ENCODE data around the gene EP400.

Gene EP400

DNA sequence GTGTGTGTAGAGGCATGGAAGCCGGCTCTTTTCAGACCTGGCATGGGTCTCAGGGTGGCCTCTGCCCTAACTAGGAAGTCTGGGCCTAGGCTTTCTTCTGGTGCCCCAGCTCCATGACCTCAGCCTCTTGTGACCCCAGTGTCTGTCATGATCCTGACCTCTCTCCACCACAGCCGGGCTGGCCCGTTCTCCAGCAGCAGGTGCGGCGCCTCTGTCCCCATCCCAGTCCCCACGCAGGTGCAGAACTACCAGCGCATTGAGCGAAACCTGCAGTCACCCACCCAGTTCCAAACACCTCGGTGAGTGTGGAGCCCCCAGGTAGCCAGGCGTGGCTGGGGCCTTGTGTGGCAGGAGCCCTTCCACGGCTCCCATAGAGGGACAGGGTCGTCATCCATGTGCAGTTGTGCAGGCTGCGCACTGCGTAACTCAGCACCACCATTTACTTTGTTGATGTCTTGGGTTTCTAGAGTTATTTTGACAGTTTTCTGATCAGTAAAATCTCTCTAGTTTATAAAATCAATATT lies 35.5 kb upstream of the EP400 start:
- H3K36me3 ChIP-seq (ENCODE audit: control insufficient read depth in 1 of 2, insufficient read depth in 2 of 2, low read length in 2 of 2): peaks cover 18 to 86% of the 10 kb centered on the region in 2 donors
- H3K27ac ChIP-seq (ENCODE audit: low read length): no peak overlapping the region
- no peaks in the 10 kb centered on the region for H3K9me3 ChIP-seq (ENCODE audit: control insufficient read depth in 1 of 2, low read length in 2 of 2)
- H3K4me1 ChIP-seq (ENCODE audit: control insufficient read depth in 1 of 2, insufficient read depth in 2 of 2, low read length in 2 of 2): peaks cover 0 to 15% of the 10 kb centered on the region in 2 donors
- no peaks in the 10 kb centered on the region for H3K27me3 ChIP-seq (ENCODE audit: low read depth, low read length)
- no peak overlapping the region for H3K4me3 ChIP-seq (ENCODE audit: low read depth in 1 of 2, low read length in 2 of 2)

DNA sequence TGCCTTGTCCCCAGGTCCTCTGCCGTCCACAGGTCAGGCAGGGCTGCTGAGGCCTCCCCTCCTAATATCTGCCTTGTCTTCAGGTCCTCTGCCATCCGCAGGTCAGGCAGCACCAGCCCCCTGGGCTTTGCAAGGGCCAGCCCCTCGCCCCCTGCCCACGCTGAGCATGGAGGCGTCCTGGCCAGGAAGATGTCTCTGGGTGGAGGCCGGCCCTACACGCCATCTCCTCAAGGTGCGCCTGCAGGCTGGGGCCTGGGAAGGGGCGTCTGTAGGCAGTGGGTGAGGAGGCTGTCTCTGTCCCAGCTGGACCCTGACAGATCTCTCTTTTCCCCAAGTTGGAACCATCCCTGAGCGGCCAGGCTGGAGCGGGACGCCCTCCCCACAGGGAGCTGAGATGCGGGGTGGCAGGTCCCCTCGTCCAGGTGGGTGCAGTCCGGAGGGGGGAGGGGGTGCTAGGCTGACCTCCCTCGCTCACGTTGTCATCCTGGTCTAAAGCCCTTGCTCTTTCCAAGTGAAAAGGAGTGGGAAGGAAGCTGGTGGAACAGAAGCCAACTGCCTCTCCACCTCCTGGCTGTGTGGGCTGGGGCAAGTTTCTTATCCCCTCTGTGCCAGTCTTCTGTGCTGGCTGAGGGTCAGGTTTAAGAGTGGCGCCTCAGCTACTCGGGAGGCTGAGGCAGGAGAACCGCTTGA lies 34.6 kb upstream of the EP400 start:
- H3K27me3 ChIP-seq (ENCODE audit: low read depth, low read length): no peaks in the 10 kb centered on the region
- H3K27ac ChIP-seq (ENCODE audit: low read length): no peak overlapping the region
- H3K4me3 ChIP-seq (ENCODE audit: low read depth in 1 of 2, low read length in 2 of 2): no peak overlapping the region
- no peaks in the 10 kb centered on the region for H3K9me3 ChIP-seq (ENCODE audit: control insufficient read depth in 1 of 2, low read length in 2 of 2)
- peaks cover 18 to 86% of the 10 kb centered on the region in 2 donors for H3K36me3 ChIP-seq (ENCODE audit: control insufficient read depth in 1 of 2, insufficient read depth in 2 of 2, low read length in 2 of 2)
- H3K4me1 ChIP-seq (ENCODE audit: control insufficient read depth in 1 of 2, insufficient read depth in 2 of 2, low read length in 2 of 2): peaks cover 0 to 15% of the 10 kb centered on the region in 2 donors

- Histone ChIP-seq H3K27ac (ENCODE audit: low read length) (no peak overlapping the region), H3K4me3 (ENCODE audit: low read depth in 1 of 2, low read length in 2 of 2) (no peak overlapping the region), H3K4me1 (ENCODE audit: control insufficient read depth in 1 of 2, insufficient read depth in 2 of 2, low read length in 2 of 2) (peaks cover 0 to 15% of the 10 kb centered on the region in 2 donors), H3K27me3 (ENCODE audit: low read depth, low read length) (no peaks in the 10 kb centered on the region), H3K36me3 (ENCODE audit: control insufficient read depth in 1 of 2, insufficient read depth in 2 of 2, low read length in 2 of 2) (peaks cover 18 to 86% of the 10 kb centered on the region in 2 donors), H3K9me3 (ENCODE audit: control insufficient read depth in 1 of 2, low read length in 2 of 2) (no peaks in the 10 kb centered on the region)
These were observed 33.9 kb upstream of the EP400 start for GRCh38 chr12:131915823-131916222.

GRCh38 chr12:131916306-131917138 lies 33.2 kb upstream of the EP400 start:
- no peak overlapping the region for H3K27ac ChIP-seq (ENCODE audit: low read length)
- no peaks in the 10 kb centered on the region for H3K27me3 ChIP-seq (ENCODE audit: low read depth, low read length)

DNA sequence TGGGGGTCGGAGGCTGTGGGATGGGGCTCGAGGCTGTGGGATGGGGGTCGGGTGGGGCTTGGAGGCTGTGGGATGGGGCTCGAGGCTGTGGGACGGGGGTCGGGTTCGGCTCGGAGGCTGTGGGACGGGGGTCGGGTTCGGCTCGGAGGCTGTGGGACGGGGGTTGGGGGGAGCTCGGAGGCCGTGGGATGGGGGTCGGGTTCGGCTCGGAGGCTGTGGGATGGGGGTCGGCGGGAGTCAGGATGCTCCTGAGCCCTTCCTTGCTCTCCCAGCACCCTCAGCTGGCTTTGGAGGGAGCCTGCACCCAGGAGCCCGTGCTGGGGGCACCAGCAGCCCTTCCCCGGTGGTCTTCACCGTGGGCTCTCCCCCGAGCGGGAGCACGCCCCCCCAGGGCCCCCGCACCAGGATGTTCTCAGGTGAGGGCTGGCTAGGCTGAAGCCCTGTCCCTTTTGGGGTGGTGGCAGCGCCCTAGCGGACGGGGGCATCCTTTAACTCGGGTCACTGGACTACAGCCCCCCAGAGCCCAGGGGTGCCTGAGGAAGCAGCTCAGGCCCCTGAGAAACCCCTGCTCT lies 32.5 kb upstream of the EP400 start:
- H3K36me3 ChIP-seq (ENCODE audit: control insufficient read depth in 1 of 2, insufficient read depth in 2 of 2, low read length in 2 of 2): peaks cover 11 to 85% of the 10 kb centered on the region in 2 donors
- peaks cover 0 to 9% of the 10 kb centered on the region in 2 donors for H3K4me1 ChIP-seq (ENCODE audit: control insufficient read depth in 1 of 2, insufficient read depth in 2 of 2, low read length in 2 of 2)
- no peak overlapping the region for H3K4me3 ChIP-seq (ENCODE audit: low read depth in 1 of 2, low read length in 2 of 2)
- H3K27me3 ChIP-seq (ENCODE audit: low read depth, low read length): no peaks in the 10 kb centered on the region
- H3K27ac ChIP-seq (ENCODE audit: low read length): no peak overlapping the region
- no peaks in the 10 kb centered on the region for H3K9me3 ChIP-seq (ENCODE audit: control insufficient read depth in 1 of 2, low read length in 2 of 2)

More at GRCh38 chr12:131916306-131917138, 33.2 kb upstream of the EP400 start:
- Histone ChIP-seq H3K36me3 (ENCODE audit: control insufficient read depth in 1 of 2, insufficient read depth in 2 of 2, low read length in 2 of 2) (peaks cover 18 to 86% of the 10 kb centered on the region in 2 donors), H3K9me3 (ENCODE audit: control insufficient read depth in 1 of 2, low read length in 2 of 2) (no peaks in the 10 kb centered on the region), H3K4me3 (ENCODE audit: low read depth in 1 of 2, low read length in 2 of 2) (no peak overlapping the region), H3K4me1 (ENCODE audit: control insufficient read depth in 1 of 2, insufficient read depth in 2 of 2, low read length in 2 of 2) (peaks cover 0 to 15% of the 10 kb centered on the region in 2 donors)

DNA sequence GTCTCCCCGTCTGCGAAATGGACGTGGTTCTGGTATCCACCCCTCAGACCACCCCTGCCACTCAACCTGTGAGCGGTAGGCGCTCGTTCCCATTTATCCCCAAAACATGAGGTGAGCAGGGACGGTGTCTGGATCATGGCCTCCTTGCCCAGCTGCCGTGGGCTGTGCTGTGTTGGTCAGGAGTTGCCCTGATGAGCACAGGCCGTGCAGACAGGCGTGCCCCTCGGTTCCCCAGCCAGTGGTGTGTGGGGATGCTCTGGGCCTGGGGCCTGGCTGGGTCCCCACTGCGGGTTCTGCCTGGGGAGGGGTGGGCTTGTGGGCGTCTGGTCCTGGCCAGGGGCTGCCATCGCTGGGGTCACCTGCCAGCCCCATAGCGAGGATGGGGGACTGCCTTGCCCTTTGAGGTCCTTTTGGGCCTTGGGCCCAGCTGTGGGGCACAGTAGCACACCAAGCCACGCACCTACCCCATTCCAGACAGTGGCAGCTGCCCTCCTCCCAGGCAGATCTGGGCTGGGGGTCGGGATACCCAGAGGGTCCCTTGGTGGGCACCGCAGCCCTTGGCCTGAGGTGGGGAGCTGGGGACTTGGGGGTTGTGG lies 31.9 kb upstream of the EP400 start:
- Histone ChIP-seq H3K9me3 (ENCODE audit: control insufficient read depth in 1 of 2, low read length in 2 of 2) (no peaks in the 10 kb centered on the region), H3K27ac (ENCODE audit: low read length) (no peak overlapping the region), H3K27me3 (ENCODE audit: low read depth, low read length) (no peaks in the 10 kb centered on the region), H3K4me3 (ENCODE audit: low read depth in 1 of 2, low read length in 2 of 2) (no peak overlapping the region), H3K4me1 (ENCODE audit: control insufficient read depth in 1 of 2, insufficient read depth in 2 of 2, low read length in 2 of 2) (peaks cover 0 to 3% of the 10 kb centered on the region in 2 donors), H3K36me3 (ENCODE audit: control insufficient read depth in 1 of 2, insufficient read depth in 2 of 2, low read length in 2 of 2) (peaks cover 10 to 83% of the 10 kb centered on the region in 2 donors)

DNA sequence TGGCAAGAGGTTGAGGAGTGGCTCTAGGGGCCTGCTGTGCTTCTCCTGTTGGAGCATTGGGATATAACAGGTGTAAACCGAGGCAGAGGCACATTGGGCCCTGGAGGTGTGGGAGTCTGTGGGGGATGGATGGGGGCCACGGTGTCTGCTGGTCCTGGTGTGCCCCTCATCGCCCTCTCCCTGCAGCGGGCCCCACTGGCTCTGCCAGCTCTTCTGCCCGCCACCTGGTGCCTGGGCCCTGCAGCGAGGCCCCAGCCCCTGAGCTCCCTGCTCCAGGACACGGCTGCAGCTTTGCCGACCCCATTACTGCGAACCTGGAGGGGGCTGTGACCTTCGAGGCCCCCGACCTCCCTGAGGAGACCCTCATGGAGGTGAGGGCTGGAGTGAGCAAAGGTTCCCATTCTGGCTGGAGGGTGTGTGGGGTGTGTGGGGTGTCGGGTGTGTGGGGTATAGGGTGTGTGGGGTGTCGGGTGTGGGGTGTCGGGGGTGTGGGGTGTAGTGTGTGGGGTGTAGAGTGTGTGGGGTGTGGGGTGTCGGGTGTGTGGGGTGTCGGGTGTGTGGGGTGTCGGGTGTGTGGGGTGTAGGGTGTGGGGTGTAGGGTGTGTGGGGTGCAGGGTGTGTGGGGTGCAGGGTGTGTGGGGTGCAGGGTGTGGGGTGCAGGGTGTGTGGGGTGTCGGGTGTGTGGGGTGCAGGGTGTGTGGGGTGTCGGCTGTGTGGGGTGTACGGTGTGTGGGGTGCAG lies 31.3 kb upstream of the EP400 start:
- Histone ChIP-seq H3K4me1 (ENCODE audit: control insufficient read depth in 1 of 2, insufficient read depth in 2 of 2, low read length in 2 of 2) (no peaks in the 10 kb centered on the region), H3K9me3 (ENCODE audit: control insufficient read depth in 1 of 2, low read length in 2 of 2) (no peaks in the 10 kb centered on the region), H3K4me3 (ENCODE audit: low read depth in 1 of 2, low read length in 2 of 2) (no peak overlapping the region), H3K36me3 (ENCODE audit: control insufficient read depth in 1 of 2, insufficient read depth in 2 of 2, low read length in 2 of 2) (peaks cover 10 to 82% of the 10 kb centered on the region in 2 donors), H3K27ac (ENCODE audit: low read length) (no peak overlapping the region), H3K27me3 (ENCODE audit: low read depth, low read length) (no peaks in the 10 kb centered on the region)

DNA sequence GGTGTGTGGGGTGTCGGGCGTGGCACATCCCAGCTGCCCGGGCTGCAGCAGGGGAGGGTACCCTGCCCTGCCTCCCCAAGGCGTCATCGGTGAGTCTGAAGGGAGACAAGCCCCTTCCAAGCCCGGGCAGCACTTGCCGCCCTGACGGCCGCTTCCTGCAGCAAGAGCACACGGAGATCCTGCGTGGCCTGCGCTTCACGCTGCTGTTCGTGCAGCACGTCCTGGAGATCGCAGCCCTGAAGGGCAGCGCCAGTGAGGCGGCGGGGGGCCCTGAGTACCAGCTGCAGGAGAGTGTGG lies 30.7 kb upstream of the EP400 start:
- H3K36me3 ChIP-seq (ENCODE audit: control insufficient read depth in 1 of 2, insufficient read depth in 2 of 2, low read length in 2 of 2): peaks cover 10 to 76% of the 10 kb centered on the region in 2 donors
- no peaks in the 10 kb centered on the region for H3K9me3 ChIP-seq (ENCODE audit: control insufficient read depth in 1 of 2, low read length in 2 of 2)
- H3K27ac ChIP-seq (ENCODE audit: low read length): no peak overlapping the region
- H3K4me3 ChIP-seq (ENCODE audit: low read depth in 1 of 2, low read length in 2 of 2): no peak overlapping the region
- H3K27me3 ChIP-seq (ENCODE audit: low read depth, low read length): no peaks in the 10 kb centered on the region
- no peaks in the 10 kb centered on the region for H3K4me1 ChIP-seq (ENCODE audit: control insufficient read depth in 1 of 2, insufficient read depth in 2 of 2, low read length in 2 of 2)

DNA sequence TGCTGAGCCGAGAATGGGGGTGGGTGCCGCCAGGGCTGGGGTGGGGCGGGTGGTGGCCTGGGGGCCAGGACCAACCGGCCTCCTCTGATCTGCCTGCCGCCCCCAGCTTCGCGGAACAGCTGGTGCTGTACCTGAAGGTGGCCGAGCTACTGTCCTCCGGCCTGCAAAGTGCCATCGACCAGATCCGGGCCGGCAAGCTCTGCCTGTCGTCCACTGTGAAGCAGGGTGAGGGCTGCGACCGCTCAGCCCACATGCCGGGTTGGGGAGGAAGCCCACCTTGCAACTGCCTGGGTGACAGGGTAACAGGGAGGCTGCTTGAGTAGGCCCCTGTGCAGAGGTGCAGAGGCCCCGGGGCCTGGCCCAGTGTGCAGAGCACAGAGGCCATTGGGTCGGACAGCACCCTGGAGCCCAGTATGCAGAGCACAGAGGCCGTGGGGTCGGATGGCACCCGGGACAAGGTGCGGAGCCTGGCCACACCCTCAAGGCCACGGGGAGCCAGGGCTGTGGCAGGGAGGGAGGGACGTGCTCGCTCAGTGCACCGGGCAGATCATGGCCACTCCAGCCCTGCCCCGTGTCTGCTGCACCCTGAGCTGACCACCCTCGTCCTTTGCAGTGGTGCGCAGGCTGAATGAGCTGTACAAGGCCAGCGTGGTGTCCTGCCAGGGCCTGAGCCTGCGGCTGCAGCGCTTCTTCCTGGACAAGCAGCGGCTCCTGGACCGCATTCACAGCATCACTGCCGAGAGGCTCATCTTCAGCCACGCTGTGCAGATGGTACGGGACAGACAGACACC lies 30.2 kb upstream of the EP400 start:
- H3K9me3 ChIP-seq (ENCODE audit: control insufficient read depth in 1 of 2, low read length in 2 of 2): no peaks in the 10 kb centered on the region
- no peaks in the 10 kb centered on the region for H3K27me3 ChIP-seq (ENCODE audit: low read depth, low read length)
- H3K4me3 ChIP-seq (ENCODE audit: low read depth in 1 of 2, low read length in 2 of 2): no peak overlapping the region
- peaks cover 6 to 71% of the 10 kb centered on the region in 2 donors for H3K36me3 ChIP-seq (ENCODE audit: control insufficient read depth in 1 of 2, insufficient read depth in 2 of 2, low read length in 2 of 2)
- no peak overlapping the region for H3K27ac ChIP-seq (ENCODE audit: low read length)
- H3K4me1 ChIP-seq (ENCODE audit: control insufficient read depth in 1 of 2, insufficient read depth in 2 of 2, low read length in 2 of 2): no peaks in the 10 kb centered on the region

DNA sequence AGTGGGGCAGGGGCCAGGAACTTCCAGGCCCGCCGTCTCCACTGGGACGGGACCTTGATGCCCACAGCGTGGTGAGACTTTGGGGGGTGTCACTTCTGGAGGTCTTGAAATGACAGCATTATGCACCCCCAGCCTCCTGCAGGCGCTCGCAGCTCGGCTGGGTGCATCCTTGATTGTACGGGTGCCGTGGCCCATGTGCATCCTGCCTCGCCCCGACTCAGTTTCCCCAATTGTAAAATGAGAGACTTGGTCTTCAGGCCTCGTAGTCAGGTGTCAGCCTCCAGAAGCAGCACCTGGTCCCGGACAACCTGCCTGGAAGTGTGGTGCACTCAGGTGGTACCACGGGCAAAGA lies 29.6 kb upstream of the EP400 start:
- H3K4me1 ChIP-seq (ENCODE audit: control insufficient read depth in 1 of 2, insufficient read depth in 2 of 2, low read length in 2 of 2): no peaks in the 10 kb centered on the region
- no peaks in the 10 kb centered on the region for H3K9me3 ChIP-seq (ENCODE audit: control insufficient read depth in 1 of 2, low read length in 2 of 2)
- peaks cover 3 to 66% of the 10 kb centered on the region in 2 donors for H3K36me3 ChIP-seq (ENCODE audit: control insufficient read depth in 1 of 2, insufficient read depth in 2 of 2, low read length in 2 of 2)
- no peaks in the 10 kb centered on the region for H3K27me3 ChIP-seq (ENCODE audit: low read depth, low read length)
- H3K4me3 ChIP-seq (ENCODE audit: low read depth in 1 of 2, low read length in 2 of 2): no peak overlapping the region
- no peak overlapping the region for H3K27ac ChIP-seq (ENCODE audit: low read length)

All from muscle layer of duodenum (tissue), 2 donors.